Stimulated activated CD4-positive, alpha-beta T cell treated with anti-CD3 and anti-CD28 coated beads, TNF-alpha, amount 100 ng/mL, for 4 hours (primary cell): ENCODE measurements around the gene ZNF423.

ENCODE experiments used
- DNase-seq, 3 experiments: peaks; one replicate each; pipeline ENCODE4 v3.0.0-alpha.2; 2020; ENCODE audit warnings: low read depth in 3 of 3

The ZNF423 gene

DNA sequence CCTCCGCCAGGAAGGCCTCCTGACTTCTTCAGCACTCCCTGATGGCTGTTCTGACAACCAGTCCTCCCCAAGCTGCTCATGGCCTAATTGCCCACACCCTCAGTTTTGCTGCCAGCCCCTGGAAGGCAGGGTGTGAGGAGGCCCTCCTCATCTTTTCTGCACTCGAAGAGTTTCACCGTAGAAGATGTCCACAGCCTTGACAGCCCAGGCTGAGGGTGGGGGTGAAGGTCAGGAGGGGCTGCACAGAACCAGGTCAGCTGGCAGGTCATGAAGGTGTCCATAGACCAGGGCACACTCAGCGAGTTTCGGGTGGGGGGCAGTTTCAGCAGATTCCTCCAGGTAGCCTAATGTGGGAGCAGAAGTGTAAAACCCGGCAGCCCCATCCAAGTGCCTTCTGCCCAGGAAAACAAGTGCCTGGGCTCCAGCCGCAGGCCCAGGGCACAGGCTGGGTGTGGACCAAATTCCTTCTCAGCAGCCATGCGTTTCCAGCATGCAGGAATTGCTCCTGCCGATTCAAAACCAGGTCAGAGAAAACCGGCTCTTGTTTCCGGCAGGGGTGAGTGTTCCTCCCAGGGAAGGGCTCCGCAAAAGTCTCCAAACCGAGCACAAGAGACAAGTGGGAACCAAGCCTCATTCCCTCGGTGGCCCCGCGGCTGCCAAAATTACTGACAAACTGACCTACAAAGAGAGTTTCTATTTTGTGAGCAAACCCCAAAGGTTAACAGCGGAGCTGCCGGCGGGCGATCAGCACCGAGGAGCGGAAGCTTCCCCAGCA lies 253.5 kb downstream of the ZNF423 start:
- DNase-seq: no peak

GRCh38 chr16:49601576-49601975 lies 254.3 kb downstream of the ZNF423 start:
- DNase-seq: no peak

DNA sequence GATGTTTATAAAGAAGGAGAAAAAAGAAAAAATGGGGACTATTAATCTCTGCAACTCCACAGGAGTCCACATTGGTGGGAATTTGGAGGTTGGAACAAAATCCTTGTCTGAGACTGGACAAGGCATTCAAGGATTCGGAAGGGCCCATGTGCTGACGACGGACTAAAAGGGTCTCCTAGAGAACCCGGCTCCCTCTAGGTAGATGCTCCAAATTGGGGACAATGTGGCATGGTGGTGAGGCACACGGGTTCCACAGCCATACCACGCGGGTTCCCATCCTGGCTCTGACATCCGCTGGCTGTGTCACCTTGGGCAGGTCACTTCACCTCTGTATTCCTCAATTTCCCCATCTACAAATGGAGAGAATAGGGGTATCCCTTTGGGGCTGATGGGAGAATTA lies 254.9 kb downstream of the ZNF423 start:
- no peak for DNase-seq

DNA sequence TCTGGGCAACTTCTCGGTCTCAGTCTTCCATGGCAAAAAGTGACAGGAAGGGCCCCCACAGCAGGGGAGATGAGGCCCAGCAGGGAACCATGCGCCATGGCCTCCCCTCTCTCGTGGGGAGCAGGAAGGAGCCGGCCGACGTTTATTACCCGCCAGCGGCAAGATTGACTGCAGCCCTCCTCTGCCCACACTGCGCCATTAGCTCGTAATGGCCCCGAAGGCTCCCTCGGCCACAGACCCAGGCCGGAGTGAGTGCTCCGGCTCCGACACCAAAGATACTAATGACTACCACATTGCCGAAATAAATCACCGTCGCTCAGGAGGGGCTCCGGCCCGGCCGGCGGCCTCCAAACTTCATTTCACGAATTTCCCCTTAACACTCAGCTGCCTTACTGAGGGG lies 255.4 kb downstream of the ZNF423 start:
- no peak for DNase-seq

GRCh38 chr16:49599704-49600103 lies 256.2 kb downstream of the ZNF423 start:
- DNase-seq: no peak

GRCh38 chr16:49599281-49599680 lies 256.6 kb downstream of the ZNF423 start:
- no peak for DNase-seq

DNA sequence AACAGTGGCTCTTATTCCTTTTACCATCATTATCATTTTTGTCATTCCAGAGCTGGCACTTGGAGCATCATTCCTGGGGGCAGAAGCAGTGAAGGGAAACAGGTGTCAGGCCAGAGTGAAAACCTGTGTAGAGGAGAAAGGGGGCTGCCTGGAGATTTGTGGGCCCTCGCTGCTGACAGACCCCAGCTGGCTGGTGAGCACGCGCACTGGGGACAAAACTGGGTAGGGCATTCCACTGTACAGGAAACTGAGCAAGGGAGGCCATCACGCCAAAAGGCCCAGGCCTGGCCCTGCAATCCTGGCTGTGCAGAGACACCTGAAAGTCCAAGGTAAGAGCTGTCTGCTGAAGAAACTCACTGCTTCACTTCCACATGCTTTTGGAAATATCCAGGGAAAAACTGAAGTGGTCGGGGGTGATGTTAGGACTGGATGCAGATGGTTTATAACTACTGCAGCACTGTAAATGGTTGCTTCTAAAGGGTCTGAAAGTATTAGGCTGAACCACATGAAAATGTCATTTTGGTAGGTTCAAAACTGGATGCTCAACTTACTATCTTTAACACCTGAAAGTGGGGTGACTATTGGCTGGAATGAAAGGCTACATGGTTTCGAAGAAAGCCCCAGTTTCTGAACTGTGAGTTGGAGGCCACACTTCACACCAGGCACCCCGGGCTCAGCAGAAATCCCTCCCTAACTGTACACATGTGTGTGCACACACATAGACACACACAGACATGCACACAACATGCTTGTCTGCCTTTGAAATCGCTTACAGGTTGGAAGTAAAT lies 257.3 kb downstream of the ZNF423 start:
- DNase-seq: no peak

DNA sequence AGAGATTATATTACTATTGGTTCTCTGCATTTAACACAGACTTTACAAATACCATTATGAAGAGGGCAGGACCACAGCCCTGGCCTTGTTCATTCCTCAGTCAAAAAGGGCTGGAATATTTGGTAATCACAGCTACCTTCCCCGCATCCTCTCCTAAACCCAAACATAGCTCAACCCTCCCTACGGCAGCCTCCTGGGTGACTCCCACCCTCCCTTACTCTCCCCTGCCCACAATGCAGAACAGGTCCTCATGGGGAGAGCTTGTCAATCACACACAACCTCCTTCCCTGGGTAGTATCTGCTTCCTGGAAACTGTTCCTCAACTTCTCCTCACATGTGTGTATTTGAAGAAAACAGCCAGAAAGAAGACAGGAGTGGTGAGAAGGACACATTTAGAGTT lies 258.1 kb downstream of the ZNF423 start:
- no peak for DNase-seq

- DNase-seq: no peak
These were observed 259.1 kb downstream of the ZNF423 start for GRCh38 chr16:49596648-49597291.

DNA sequence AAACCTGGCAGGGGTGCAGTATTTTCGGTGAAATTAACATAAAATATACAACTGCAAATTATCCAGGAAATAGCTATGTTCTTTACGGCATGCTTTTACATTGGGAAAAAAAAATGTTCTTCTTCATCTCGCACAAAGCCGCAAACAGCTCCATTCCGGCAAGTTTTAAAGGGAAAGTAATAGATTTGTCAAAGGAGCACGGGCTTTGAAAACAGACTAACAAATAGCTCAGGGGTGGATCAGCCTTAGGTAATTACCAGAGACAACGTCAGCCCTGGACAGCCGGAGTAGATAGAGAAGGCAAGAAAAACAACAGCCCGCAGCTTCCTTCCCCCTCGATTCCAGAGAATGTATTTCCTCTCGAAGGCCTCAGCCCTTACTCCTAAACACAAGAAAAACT lies 259.8 kb downstream of the ZNF423 start:
- DNase-seq: no peak

- no peak for DNase-seq
These were observed 261.0 kb downstream of the ZNF423 start for GRCh38 chr16:49594685-49595498.

- no peak for DNase-seq
These were observed 261.8 kb downstream of the ZNF423 start for GRCh38 chr16:49594153-49594552.

- no peak for DNase-seq
These were observed 262.4 kb downstream of the ZNF423 start for GRCh38 chr16:49593424-49594040.

GRCh38 chr16:49592546-49593423 lies 263.1 kb downstream of the ZNF423 start:
- peak in 1 of 3 experiments; percentile 8 for DNase-seq

DNA sequence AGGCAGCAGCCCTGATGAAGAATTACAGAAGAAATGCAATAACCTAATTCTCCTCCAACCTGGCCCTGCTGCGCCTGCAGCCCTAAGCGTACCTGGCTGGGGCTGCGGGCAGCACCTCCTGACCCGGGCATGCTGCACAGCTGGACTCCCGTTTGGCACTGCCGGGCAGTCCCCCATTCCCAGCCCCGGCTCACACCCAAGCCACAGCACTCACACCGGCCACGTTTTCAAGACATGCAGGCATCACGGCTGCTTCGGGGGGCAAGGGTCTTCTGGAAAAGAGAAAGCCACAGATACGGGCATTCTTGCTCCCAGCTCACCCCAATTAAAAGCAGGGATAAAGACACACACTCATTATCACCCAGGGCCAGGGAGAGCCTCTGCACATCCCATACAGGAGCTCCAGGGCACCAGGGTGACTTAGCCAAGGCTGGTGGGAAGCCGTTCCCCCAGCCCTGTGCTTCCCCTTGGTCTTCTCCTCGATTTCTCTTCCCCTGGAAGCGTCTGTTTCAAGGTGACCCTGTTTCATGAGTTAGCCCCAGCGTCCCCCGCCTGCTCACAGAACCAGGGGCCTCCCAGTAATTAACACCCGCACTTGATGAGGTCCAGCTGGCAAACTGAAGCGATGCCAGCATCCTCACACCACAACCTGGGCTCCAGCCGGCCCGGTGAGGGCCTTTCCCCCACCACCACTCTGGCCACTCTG lies 265.6 kb downstream of the ZNF423 start:
- DNase-seq: no peak

DNA sequence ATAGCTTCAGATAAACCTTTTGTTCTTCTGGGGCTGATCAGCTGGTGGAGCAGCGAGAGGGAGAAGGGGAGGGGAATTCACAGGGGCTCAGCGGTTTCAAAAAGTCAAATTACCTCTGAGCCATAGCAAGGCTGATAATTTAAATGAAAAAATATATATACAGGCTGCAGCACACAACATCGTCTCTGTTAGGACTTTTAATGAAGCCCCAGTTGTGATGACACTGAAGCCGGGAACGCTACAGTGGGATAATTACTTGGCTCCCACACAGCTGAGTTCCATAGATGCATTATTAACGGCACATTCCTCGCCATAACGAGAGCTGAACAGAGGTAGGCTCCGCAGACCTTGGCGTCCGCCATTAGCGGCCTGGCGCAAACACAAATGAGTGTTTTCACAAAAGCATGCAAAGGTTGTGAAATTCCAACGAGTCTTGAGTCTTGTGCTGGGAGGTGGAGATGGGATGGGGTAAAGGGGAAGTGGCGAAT lies 266.3 kb downstream of the ZNF423 start:
- DNase-seq: no peak

- DNase-seq: no peak
These were observed 267.1 kb downstream of the ZNF423 start for GRCh38 chr16:49588729-49589384.

- no peak for DNase-seq
These were observed 267.9 kb downstream of the ZNF423 start for GRCh38 chr16:49588026-49588425.

DNA sequence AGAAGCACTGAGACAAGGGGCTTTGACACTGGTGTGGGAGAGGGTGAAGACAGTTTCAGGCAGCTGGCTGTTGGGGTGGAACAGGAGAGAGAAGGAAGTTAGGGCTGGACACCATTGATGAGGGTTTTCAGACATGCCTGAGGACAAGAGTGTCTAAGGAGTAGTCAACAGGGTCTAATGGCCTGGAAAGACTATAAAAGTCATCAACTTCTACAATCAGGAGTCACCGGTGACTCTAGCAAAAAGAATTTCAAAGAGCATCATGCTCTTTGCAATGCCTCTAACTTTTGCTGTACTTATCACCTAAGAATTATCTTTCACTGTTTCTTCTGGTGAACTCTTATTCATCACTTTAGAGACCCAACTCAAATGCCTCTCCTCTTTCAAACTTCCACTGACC lies 268.4 kb downstream of the ZNF423 start:
- DNase-seq: no peak
